DOHH2 (cell line): ENCODE measurements around the gene LRRC43.

Experiments used
- H3F3A ChIP-seq: fragments of 200-600 bp; sonication (generic), shearing (Covaris generic); 2 replicates; pipeline ENCODE4 v1.6.0; 2016; ENCODE audit warnings: antibody characterized with exemption, mild to moderate bottlenecking; ENCODE audit not compliant: control insufficient read depth, insufficient read depth
- H3K27ac ChIP-seq: fragments of 200-600 bp; sonication (generic); 2 replicates; pipeline ENCODE4 v1.5.1; 2014; ENCODE audit warnings: low read depth, mild to moderate bottlenecking, low read length, moderate library complexity
- H3K27me3 ChIP-seq: fragments of 200-600 bp; sonication (generic); 2 replicates; pipeline ENCODE4 v1.6.1; 2014; ENCODE audit warnings: mild to moderate bottlenecking, low read length, mixed read lengths; ENCODE audit not compliant: control insufficient read depth
- H3K36me3 ChIP-seq: fragments of 200-600 bp; sonication (generic); 2 replicates; pipeline ENCODE4 v1.6.1; 2014; ENCODE audit warnings: mild to moderate bottlenecking, low read length, moderate library complexity, mixed read lengths; ENCODE audit not compliant: control insufficient read depth
- H3K4me1 ChIP-seq: fragments of 200-600 bp; sonication (generic); 2 replicates; pipeline ENCODE4 v1.6.1; 2014; ENCODE audit warnings: mild to moderate bottlenecking, low read length, mixed read lengths; ENCODE audit not compliant: control insufficient read depth
- H3K4me2 ChIP-seq: fragments of 200-600 bp; sonication (generic); 2 replicates; pipeline ENCODE4 v1.6.0; 2014; ENCODE audit warnings: mild to moderate bottlenecking, low read length, moderate library complexity
- H3K4me3 ChIP-seq: fragments of 200-600 bp; sonication (generic); 2 replicates; pipeline ENCODE4 v1.5.1; 2014; ENCODE audit warnings: mild to moderate bottlenecking, low read length, mixed read lengths
- H3K79me2 ChIP-seq: fragments of 200-600 bp; sonication (generic); 2 replicates; pipeline ENCODE4 v1.6.1; 2014; ENCODE audit warnings: mild to moderate bottlenecking, low read length, mixed read lengths; ENCODE audit not compliant: control insufficient read depth
- H3K9me2 ChIP-seq: fragments of 200-600 bp; sonication (generic); replicated peaks from 2 replicates; pipeline ENCODE4 v1.6.1; 2014; ENCODE audit warnings: mild to moderate bottlenecking, low read length, mixed read lengths; ENCODE audit not compliant: control insufficient read depth
- H3K9me3 ChIP-seq: fragments of 200-600 bp; sonication (generic); 2 replicates; pipeline ENCODE4 v1.6.1; 2014; ENCODE audit warnings: antibody characterized with exemption, low read length, mixed read lengths; ENCODE audit not compliant: control insufficient read depth, insufficient read depth
- H4K20me1 ChIP-seq: fragments of 200-600 bp; sonication (generic); 2 replicates; pipeline ENCODE4 v1.6.0; 2014; ENCODE audit warnings: low read depth, mild to moderate bottlenecking, antibody characterized with exemption, low read length, moderate library complexity; ENCODE audit not compliant: control insufficient read depth, insufficient read depth
- EZH2phosphoT487 ChIP-seq: fragments of 200-600 bp; sonication (generic); IDR thresholded peaks from 2 replicates; pipeline ENCODE4 v1.6.1; 2017; ENCODE audit warnings: borderline replicate concordance, mild to moderate bottlenecking, antibody characterized with exemption, low read length, moderate library complexity, mixed read lengths
- TF ChIP-seq, protein P1 (sequence below): fragments of 200-600 bp; sonication (generic); IDR thresholded peaks from one replicate; pipeline ENCODE4 v1.5.1; 2014; ENCODE audit warnings: antibody characterized with exemption, mild to moderate bottlenecking, low read depth, low read length; ENCODE audit not compliant: poor library complexity, severe bottlenecking

LRRC43 gene

GRCh38 chr12:122190842-122191668 is 8.1 kb downstream of the LRRC43 start:
- Histone ChIP-seq H3K27me3 (no peaks in the 10 kb centered on the region), H3K4me1 (no peaks in the 10 kb centered on the region), H3K27ac (no peak overlapping the region), H3K4me3 (no peak overlapping the region), H3F3A (no peaks in the 10 kb centered on the region; the same call in 1 of the 2 replicates), H3K9me2 (no peaks in the 10 kb centered on the region), H3K4me2 (no peak overlapping the region), H3K9me3 (no peaks in the 10 kb centered on the region), H3K79me2 (no peaks in the 10 kb centered on the region), H4K20me1 (no peaks in the 10 kb centered on the region), H3K36me3 (no peaks in the 10 kb centered on the region)
- no peak for TF ChIP-seq EZH2phosphoT487
- TF ChIP-seq, protein P1, sequence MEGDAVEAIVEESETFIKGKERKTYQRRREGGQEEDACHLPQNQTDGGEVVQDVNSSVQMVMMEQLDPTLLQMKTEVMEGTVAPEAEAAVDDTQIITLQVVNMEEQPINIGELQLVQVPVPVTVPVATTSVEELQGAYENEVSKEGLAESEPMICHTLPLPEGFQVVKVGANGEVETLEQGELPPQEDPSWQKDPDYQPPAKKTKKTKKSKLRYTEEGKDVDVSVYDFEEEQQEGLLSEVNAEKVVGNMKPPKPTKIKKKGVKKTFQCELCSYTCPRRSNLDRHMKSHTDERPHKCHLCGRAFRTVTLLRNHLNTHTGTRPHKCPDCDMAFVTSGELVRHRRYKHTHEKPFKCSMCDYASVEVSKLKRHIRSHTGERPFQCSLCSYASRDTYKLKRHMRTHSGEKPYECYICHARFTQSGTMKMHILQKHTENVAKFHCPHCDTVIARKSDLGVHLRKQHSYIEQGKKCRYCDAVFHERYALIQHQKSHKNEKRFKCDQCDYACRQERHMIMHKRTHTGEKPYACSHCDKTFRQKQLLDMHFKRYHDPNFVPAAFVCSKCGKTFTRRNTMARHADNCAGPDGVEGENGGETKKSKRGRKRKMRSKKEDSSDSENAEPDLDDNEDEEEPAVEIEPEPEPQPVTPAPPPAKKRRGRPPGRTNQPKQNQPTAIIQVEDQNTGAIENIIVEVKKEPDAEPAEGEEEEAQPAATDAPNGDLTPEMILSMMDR: peak; percentile 87

DNA sequence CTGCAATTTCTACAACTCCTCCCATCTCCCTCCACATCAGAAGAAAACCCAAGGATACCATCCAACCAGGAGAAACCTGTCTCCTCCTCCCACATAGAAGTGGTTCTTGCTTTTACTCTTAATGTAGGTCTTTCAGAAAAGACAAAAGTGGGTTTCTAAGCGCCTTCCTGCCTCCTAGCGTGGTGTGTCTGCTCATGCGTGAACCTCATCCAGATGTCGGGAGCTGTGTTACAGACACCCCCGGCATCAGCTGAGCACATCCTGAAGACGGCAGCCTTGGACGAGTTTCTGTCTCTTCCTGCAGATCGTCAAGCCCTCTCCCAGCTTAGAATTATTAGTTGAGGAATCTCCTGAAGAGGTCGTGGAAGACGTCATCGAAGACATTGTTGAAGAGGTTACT is 9.5 kb downstream of the LRRC43 start:
- H3K9me3 ChIP-seq: no peaks in the 10 kb centered on the region
- TF ChIP-seq, protein P1: no peak
- TF ChIP-seq EZH2phosphoT487: no peak
- no peaks in the 10 kb centered on the region; the same call in 1 of the 2 replicates for H3F3A ChIP-seq
- no peaks in the 10 kb centered on the region for H3K27me3 ChIP-seq
- H3K4me3 ChIP-seq: no peak overlapping the region
- H4K20me1 ChIP-seq: no peaks in the 10 kb centered on the region
- no peaks in the 10 kb centered on the region for H3K79me2 ChIP-seq
- H3K4me1 ChIP-seq: peaks cover 9% of the 10 kb centered on the region
- H3K36me3 ChIP-seq: no peaks in the 10 kb centered on the region
- H3K4me2 ChIP-seq: no peak overlapping the region
- H3K27ac ChIP-seq: no peak overlapping the region
- no peaks in the 10 kb centered on the region for H3K9me2 ChIP-seq

GRCh38 chr12:122194804-122195203 is 11.9 kb downstream of the LRRC43 start:
- no peak overlapping the region for H3K4me2 ChIP-seq
- H3K79me2 ChIP-seq: no peaks in the 10 kb centered on the region
- no peak for TF ChIP-seq EZH2phosphoT487
- TF ChIP-seq, protein P1: no peak
- H3K4me3 ChIP-seq: no peak overlapping the region
- H3K27me3 ChIP-seq: peaks cover 3% of the 10 kb centered on the region
- H3K27ac ChIP-seq: no peak overlapping the region
- no peaks in the 10 kb centered on the region; the same call in 1 of the 2 replicates for H3F3A ChIP-seq
- H4K20me1 ChIP-seq: no peaks in the 10 kb centered on the region
- no peaks in the 10 kb centered on the region for H3K9me2 ChIP-seq
- no peaks in the 10 kb centered on the region for H3K36me3 ChIP-seq
- no peaks in the 10 kb centered on the region for H3K9me3 ChIP-seq
- peaks cover 12% of the 10 kb centered on the region for H3K4me1 ChIP-seq
